HG03354 (cell line): ENCODE data around the gene CCNY.

ENCODE experiments used
- ATAC-seq: cut with Tn5 transposase; IDR thresholded peaks from one replicate; pipeline ENCODE4 v1.9.1; 2021; ENCODE audit warnings: mild to moderate bottlenecking; ENCODE audit not compliant: unreplicated experiment, poor library complexity, severe bottlenecking

Gene CCNY

GRCh38 chr10:35329520-35329919, 6.8 kb upstream of the CCNY start:
- ATAC-seq, result no peak

GRCh38 chr10:35331894-35332640, 4.2 kb upstream of the CCNY start:
- ATAC-seq, result no peak

- ATAC-seq, result no peak
These were observed 2.0 kb upstream of the CCNY start for GRCh38 chr10:35334297-35334696.

GRCh38 chr10:35335133-35336083, 901 bp upstream of the CCNY start:
- ATAC-seq, result peak; percentile 11

- peak; percentile 13 for ATAC-seq
These were observed 863 bp downstream of the CCNY start for GRCh38 chr10:35336921-35337823.

GRCh38 chr10:35339942-35340341, 3.6 kb downstream of the CCNY start:
- peak; percentile 43 for ATAC-seq

GRCh38 chr10:35340975-35341374, 4.7 kb downstream of the CCNY start:
- no peak for ATAC-seq

- ATAC-seq, result peak; percentile 80
These were observed 5.2 kb downstream of the CCNY start for GRCh38 chr10:35341521-35341920.

- no peak for ATAC-seq
These were observed 6.0 kb downstream of the CCNY start for GRCh38 chr10:35342183-35342753.

- ATAC-seq, result no peak
These were observed 7.4 kb downstream of the CCNY start for GRCh38 chr10:35343739-35344138.

GRCh38 chr10:35345383-35345742, 9.1 kb downstream of the CCNY start:
- ATAC-seq, result no peak

- no peak for ATAC-seq
These were observed 9.9 kb downstream of the CCNY start for GRCh38 chr10:35346248-35346647.

GRCh38 chr10:35347121-35347562, 10.8 kb downstream of the CCNY start:
- ATAC-seq, result no peak

- no peak for ATAC-seq
These were observed 11.7 kb downstream of the CCNY start for GRCh38 chr10:35347899-35348608.

GRCh38 chr10:35348609-35349388, 12.5 kb downstream of the CCNY start:
- no peak for ATAC-seq

- ATAC-seq, result no peak
These were observed 13.1 kb downstream of the CCNY start for GRCh38 chr10:35349389-35349915.

- no peak for ATAC-seq
These were observed 14.7 kb downstream of the CCNY start for GRCh38 chr10:35351021-35351420.

GRCh38 chr10:35352097-35352496, 15.8 kb downstream of the CCNY start:
- no peak for ATAC-seq
